NCI-H2081 (cell line): ENCODE data around the gene GMEB1.

Experiments used
- DNase-seq, 2 experiments: peaks; one replicate each; lab custom pipeline; 2025; lab: John Stamatoyannopoulos, UW

Gene GMEB1

DNA sequence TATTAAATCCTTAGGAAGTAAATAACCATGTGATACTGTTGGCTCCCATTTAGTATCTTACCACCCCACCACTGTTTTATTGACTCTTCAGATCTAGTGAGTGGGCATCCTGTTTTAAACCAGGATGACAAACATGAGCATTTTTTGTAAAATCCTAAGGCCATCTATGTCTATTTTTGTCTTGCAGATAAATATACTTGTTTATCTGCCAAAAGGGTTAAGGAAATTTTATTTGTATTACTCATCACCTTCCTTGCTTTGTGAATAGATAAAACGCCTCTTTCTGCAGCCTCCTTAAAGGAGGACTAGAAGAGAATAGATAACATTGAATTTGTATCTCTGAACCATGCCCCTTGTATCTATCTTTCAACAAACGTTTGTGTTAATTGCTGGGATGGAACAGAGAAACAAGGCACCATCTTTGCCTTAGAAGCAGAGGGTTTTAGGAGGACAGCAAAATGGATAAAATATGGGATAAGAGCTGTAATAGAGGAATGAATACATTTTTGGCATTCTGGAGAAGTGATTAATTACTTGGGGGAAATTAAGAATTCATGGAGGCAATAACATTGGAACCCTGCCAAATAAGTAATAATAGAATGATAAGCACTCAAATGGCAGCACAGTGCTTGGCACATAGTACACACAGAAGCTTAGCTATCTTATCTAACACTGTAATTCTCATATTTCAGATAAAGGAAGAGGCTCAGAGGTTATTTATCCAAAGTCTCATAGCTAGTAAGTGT, 82.9 kb downstream of the GMEB1 start:
- no peak for DNase-seq

DNA sequence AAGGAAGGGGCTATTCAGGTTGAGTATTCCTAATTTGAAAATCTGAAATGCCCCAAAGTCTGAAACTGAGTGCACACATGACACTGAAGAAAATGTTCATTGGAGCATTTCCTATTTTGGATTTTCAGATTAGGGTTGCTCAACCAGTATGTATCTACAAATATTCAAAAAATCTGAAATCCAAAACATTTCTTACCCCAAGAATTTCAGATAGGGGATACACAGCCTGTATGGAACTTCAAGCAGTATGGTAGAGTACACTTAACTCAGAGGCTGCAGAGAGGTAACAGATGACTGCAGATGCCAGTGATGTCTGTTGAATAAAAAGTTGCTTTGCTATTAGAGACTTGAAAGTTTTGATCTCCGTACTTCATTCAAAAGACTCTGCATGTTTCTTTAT, 87.1 kb downstream of the GMEB1 start:
- DNase-seq = no peak

DNA sequence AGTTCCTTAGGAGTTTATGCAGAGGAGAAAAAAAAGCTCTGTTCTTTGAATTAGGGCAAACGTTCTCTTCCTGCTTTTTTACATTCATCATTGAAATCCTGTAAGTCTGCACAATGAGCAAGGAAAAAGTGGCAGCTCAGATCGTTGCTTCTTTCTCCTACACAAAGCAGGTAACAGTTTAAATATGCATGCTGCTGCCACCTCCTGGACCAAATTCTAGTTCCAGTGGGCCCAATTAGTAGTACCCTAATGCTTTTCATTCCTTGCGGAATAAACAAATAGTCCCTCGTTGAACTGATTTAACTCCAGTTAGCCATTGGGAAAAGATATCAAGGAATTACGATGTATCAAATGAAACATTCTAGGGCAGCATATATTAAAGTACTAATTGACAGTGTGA, 88.3 kb downstream of the GMEB1 start:
- no peak for DNase-seq

DNA sequence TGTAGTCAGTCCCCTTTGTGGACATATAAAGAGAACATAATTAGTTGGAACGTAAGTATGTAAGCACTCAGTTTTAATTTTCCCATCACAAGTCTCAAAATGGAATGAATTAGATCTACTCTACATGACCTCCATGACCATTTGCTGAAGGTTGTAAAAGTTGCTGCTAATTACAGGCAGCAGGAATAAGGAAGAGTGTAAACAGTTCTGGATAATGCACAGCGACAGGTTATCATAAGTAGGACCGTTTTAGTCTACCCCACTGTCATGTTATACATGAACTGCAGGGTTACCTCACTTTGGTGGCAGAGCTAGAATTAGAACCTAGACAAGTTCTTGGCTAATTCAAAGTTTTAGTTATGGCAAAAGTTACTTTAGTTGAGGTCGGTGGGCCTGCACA, 89.8 kb downstream of the GMEB1 start:
- DNase-seq = no peak

DNA sequence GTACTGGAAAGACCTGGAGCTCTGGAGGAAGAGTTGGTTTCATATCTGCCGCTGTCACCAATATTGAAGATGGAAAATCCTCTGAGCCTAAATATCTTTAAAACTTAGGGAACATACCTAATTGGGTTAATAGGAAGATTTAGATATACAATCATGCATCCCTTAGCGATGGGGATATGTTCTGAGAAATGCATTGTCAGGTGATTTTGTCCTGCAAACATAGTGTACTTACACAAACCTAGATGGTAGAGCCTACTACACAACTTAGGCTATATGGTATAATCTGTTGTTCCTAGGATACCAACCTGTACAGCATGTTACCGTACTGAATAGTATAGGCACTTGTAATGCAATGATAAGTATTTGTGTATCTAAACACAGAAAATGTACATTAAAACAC, 90.7 kb downstream of the GMEB1 start:
- DNase-seq = no peak

DNA sequence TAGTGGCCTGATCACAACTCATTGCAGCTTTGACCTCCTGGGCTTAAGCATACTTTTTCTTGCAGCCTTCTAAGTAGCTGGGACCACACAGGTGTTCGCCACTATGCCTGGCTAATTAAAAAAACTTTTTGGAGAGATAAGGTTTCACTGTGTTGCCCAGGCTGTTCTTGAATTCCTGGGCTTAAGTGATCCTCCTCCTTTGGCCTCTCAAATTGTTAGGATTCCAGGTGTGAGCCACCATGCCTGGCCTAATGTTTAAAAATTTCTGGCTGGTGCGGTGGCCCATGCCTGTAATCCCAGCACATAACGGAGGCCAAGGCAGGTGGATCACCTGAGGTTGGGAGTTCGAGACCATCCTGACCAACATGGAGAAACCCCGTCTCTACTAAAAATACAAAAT, 92.6 kb downstream of the GMEB1 start:
- DNase-seq = no peak

DNA sequence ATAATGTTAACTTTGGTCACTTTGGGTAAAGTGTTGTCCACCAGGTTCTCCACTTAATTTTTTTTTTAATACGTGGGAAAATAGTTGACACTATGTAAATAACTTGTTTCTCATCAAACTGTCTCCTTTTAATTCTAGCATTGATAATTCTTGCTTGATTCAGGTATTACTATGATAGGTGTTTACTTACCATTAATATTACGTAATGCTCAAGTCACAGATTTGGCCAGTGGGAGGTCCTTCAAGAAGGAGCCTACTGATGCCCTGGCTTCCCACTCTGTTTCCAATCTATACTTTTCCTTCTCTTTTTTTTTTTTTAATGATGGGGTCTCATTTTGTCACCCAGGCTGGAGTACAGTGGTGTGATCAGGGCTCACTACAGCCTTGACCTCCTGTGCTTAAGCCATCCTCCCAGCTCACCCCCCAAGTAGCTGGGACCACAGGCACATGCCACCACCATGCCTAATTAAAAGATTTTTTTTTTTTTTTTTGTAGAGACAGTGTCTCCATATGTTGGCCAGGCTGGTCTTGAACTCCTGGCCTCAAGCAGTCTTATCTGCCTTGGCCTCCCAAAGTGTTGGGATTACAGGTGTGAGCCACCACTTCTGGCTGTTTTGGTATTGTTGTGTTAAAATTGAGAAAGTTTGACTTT, 98.1 kb downstream of the GMEB1 start:
- DNase-seq = no peak
